Measurements from ENCODE around the gene HSD17B8. TPM values are rescaled to one million over a fixed set of nuclear protein-coding genes. Genes with fewer than 3 reads are reported as not detected.

The HSD17B8 gene
- polyA plus RNA-seq, 1 donor (not counting 4 experiments of a cell fraction or from before 2014, with no cell fraction given): 18.6 TPM

GRCh38 chr6:33194431-33194979 is 9.9 kb upstream of the HSD17B8 start:
- Histone ChIP-seq H3K9ac (ENCODE audit: control insufficient read depth, extremely low read depth, insufficient read depth, low read length) (no peak overlapping the region), H3K4me2 (ENCODE audit: control insufficient read depth, extremely low read depth, insufficient read depth, low read depth, low read length) (no peak overlapping the region), H3K27ac (ENCODE audit: control insufficient read depth, insufficient read depth, low read length) (no peak overlapping the region), H3K4me1 (ENCODE audit: control insufficient read depth, extremely low read depth, insufficient read depth, low read length) (peaks cover 6% of the 10 kb centered on the region), H4K20me1 (ENCODE audit: control insufficient read depth, extremely low read depth, insufficient read depth, low read length) (peaks cover 3% of the 10 kb centered on the region), H3K9me3 (ENCODE audit: control insufficient read depth, low read depth, low read length) (no peaks in the 10 kb centered on the region), H3K36me3 (ENCODE audit: control insufficient read depth in 2 of 2, extremely low read depth in 1 of 2, insufficient read depth in 2 of 2, low read length in 2 of 2) (peaks cover 10 to 13% of the 10 kb centered on the region in 2 experiments), H2AFZ (ENCODE audit: control insufficient read depth, low read length) (no peak overlapping the region), H3K27me3 (ENCODE audit: control insufficient read depth, extremely low read depth, insufficient read depth, low read length) (peaks cover 29% of the 10 kb centered on the region), H3K79me2 (ENCODE audit: control insufficient read depth, insufficient read depth, low read length) (peaks cover 5% of the 10 kb centered on the region), H3K9me1 (ENCODE audit: control insufficient read depth, extremely low read depth, insufficient read depth, low read length) (peaks cover 2% of the 10 kb centered on the region), H3K4me3 (ENCODE audit: control insufficient read depth in 2 of 3, extremely low read depth in 1 of 3, insufficient read depth in 2 of 3, low read depth in 1 of 3, low read length in 3 of 3) (no peak overlapping the region)
- dilution Hi-C loops (cut with MboI; ENCODE audit: extremely low pct_ligation_motif_present, low sequenced_read_pairs): no loop called here
- FAIRE-seq (no peak), DNase-seq (ENCODE audit: low read depth, low spot score) (no peak)
- TF ChIP-seq EZH2 (IDR thresholded peaks at IDR 0.05; ENCODE audit: low read length) (no peak), CTCF (optimal IDR thresholded peaks at IDR 0.05 in 1 of 3, IDR thresholded peaks at IDR 0.05 in 1 of 3, conservative IDR thresholded peaks at IDR 0.05 in 1 of 3; ENCODE audit: extremely low read depth in 1 of 3, insufficient read depth in 2 of 3, low read length in 3 of 3) (no peak)

GRCh38 chr6:33195304-33196165 is 8.9 kb upstream of the HSD17B8 start:
- Histone ChIP-seq H3K4me2 (ENCODE audit: control insufficient read depth, extremely low read depth, insufficient read depth, low read depth, low read length) (no peak overlapping the region), H3K36me3 (ENCODE audit: control insufficient read depth in 2 of 2, extremely low read depth in 1 of 2, insufficient read depth in 2 of 2, low read length in 2 of 2) (peaks cover 10 to 13% of the 10 kb centered on the region in 2 experiments), H3K9ac (ENCODE audit: control insufficient read depth, extremely low read depth, insufficient read depth, low read length) (no peak overlapping the region), H3K27ac (ENCODE audit: control insufficient read depth, insufficient read depth, low read length) (no peak overlapping the region), H3K4me3 (ENCODE audit: control insufficient read depth in 2 of 3, extremely low read depth in 1 of 3, insufficient read depth in 2 of 3, low read depth in 1 of 3, low read length in 3 of 3) (no peak overlapping the region), H3K4me1 (ENCODE audit: control insufficient read depth, extremely low read depth, insufficient read depth, low read length) (peaks cover 8% of the 10 kb centered on the region), H4K20me1 (ENCODE audit: control insufficient read depth, extremely low read depth, insufficient read depth, low read length) (peaks cover 3% of the 10 kb centered on the region), H3K9me3 (ENCODE audit: control insufficient read depth, low read depth, low read length) (no peaks in the 10 kb centered on the region), H3K9me1 (ENCODE audit: control insufficient read depth, extremely low read depth, insufficient read depth, low read length) (peaks cover 2% of the 10 kb centered on the region), H2AFZ (ENCODE audit: control insufficient read depth, low read length) (no peak overlapping the region), H3K27me3 (ENCODE audit: control insufficient read depth, extremely low read depth, insufficient read depth, low read length) (peaks cover 26% of the 10 kb centered on the region), H3K79me2 (ENCODE audit: control insufficient read depth, insufficient read depth, low read length) (peaks cover 9% of the 10 kb centered on the region)
- no peak for FAIRE-seq
- dilution Hi-C loops (cut with MboI; ENCODE audit: extremely low pct_ligation_motif_present, low sequenced_read_pairs): no loop called here
- TF ChIP-seq CTCF (optimal IDR thresholded peaks at IDR 0.05 in 1 of 3, IDR thresholded peaks at IDR 0.05 in 1 of 3, conservative IDR thresholded peaks at IDR 0.05 in 1 of 3; ENCODE audit: extremely low read depth in 1 of 3, insufficient read depth in 2 of 3, low read length in 3 of 3) (no peak), EZH2 (IDR thresholded peaks at IDR 0.05; ENCODE audit: low read length) (no peak)
- DNase-seq (ENCODE audit: low read depth, low spot score): no peak

Measured in keratinocyte (primary cell).